LoVo (cell line): ENCODE measurements around the gene FUBP3.

ENCODE experiments used
- DNase-seq: peaks from one replicate; pipeline ENCODE4 v3.0.0-alpha.2; 2016; ENCODE audit warnings: low spot score

FUBP3 gene

DNA sequence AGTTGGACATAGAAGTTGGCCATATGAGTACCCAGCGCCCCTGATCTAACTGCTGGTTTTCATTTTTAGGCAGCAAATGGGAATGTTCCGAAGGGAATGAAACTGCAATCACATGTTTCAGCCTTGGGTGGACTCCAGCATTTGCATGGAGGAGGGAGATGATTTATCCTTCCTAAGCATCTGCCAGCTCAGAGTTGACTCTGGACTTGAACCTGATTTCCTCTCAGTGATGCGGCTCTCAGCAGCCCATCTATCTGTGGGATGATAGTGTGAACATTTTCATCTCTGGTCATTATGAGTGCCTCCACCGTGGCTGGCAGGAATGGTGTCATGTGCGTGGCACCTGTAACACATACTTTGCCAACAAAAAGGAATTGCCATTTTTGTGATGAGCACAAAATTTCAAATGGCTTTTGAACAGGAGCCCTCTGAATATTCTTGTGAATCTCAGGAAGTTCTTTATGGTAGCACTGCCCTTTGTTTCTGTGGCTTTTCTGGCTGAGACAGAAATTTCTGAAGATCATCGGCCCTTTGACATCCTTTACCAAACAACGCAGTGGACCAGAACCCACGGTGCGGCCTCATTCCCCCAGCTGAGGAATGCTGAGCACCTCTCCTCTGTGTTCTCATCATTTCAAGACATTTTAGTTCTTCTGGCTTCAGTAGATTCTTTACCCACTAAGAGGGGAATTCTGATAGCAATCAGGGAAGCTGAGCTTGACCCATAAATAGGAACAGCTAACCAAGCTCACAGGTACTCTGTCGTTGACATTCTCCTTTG, 28.5 kb downstream of the FUBP3 start:
- no peak for DNase-seq

DNA sequence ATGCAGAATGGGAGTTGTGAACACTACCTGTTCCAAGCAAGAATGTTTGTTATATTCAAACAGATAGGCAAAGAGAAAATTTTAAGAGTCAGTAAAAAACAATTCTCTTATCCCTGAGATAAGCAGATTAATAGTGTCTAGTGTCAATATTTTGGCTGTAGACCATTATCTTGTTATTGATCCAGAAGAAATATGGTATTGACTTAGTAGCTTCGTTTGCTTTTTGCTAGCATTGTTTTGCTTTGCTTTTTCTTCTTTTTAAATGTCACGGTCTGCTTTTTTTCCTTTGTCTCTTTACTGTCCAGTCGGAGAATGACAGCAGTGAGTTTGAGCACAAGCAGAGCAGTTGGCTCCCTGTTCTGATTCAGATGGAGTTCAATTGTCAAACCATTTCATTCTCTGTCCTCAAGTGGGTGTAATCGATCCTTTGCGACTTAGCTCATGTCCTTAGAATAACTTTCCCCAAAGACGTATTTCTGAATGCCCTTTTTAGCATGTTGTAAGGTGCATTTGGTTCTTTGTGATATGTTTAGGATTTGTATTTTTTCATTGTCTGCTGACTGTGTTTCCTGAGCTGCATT, 29.3 kb downstream of the FUBP3 start:
- no peak for DNase-seq

DNA sequence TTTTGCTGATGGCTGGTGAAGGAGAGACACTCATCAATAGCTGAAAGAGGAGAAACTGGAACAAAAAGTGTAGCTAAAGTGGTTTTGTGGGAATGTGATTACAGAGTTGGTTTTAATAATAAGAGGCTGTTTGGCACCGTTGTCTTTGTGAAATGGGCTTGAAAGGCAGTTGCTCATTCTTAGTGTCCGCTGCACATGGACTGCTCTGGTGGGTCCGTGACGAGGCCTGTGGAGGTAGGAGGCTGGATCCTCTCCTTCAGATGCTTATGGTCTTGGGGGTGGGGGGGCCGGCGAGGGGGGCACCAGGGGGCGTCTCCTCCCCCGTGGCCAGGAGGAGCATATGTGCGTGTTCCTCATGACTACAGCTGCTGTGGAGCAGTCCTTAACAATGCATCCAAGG, 29.8 kb downstream of the FUBP3 start:
- no peak for DNase-seq

- no peak for DNase-seq
Measured at GRCh38 chr9:130610862-130611707, 31.7 kb downstream of the FUBP3 start.

- DNase-seq: no peak
Measured at GRCh38 chr9:130616451-130616850, 37.1 kb downstream of the FUBP3 start.

- DNase-seq: no peak
Measured at GRCh38 chr9:130623466-130623865, 44.1 kb downstream of the FUBP3 start.

GRCh38 chr9:130624154-130624553, 44.8 kb downstream of the FUBP3 start:
- DNase-seq: no peak

- DNase-seq: no peak
Measured at GRCh38 chr9:130626249-130626996, 47.0 kb downstream of the FUBP3 start.

DNA sequence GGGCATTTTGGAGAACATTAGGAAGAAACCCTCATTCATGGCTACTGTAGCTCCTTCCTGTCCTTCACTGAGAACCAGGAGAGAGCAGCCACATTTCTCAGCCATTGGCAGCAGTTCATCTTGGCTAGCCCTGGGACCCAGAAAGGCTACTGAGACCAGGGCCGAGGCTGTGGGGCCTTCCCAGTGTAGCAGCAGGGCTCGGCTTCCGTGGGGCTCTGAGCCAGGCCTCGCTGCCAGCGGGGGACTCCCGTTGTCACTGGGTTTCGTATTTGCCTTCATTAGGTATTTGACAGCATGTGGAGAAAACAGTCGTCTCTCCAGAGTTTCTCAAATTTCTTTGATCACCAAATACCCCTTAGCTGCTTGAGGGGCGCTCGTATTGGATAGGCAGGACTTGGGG, 47.7 kb downstream of the FUBP3 start:
- no peak for DNase-seq

DNA sequence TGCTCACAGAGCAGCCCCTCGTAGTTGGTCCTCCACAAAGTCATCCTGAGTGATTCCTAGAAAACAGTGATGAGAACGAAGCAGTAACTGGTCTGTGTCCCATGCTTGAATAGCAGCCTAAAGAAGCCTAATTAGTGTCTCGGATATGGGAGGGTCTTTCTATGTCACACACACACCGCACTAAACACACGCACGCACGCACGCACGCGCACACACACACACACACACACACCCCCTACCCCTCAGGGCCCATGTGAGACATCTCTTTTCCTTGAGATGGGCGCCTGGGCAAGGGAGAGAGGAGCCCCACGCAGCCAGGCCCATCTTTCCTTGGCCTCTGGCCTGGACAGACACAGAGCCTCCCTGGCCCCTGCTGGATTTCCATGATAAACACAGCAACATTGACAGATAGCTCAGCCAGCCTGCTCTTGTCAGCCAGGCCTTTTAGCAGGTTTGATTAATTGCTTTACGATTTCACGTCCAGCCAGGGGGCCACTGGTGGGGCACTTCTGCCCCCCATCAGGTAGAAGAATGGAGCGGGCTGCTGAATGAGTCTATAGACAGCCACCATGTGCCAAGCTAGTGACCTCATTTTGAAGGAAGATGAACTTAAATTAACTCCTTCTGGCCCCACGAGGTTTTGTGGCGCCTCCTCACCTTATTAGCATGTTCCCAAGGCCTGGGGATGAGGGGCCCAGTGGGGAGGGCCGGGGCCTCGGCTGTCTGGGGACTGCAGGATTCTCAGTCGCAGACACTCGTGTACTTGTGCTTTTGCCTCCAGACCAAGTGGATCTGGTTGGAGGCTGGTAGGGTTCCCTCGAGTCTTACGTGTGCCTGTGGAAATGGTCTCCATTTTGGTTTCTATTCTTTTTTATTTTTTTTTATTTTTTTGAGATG, 48.8 kb downstream of the FUBP3 start:
- DNase-seq: no peak

GRCh38 chr9:130629443-130630070, 50.2 kb downstream of the FUBP3 start:
- DNase-seq: no peak

DNA sequence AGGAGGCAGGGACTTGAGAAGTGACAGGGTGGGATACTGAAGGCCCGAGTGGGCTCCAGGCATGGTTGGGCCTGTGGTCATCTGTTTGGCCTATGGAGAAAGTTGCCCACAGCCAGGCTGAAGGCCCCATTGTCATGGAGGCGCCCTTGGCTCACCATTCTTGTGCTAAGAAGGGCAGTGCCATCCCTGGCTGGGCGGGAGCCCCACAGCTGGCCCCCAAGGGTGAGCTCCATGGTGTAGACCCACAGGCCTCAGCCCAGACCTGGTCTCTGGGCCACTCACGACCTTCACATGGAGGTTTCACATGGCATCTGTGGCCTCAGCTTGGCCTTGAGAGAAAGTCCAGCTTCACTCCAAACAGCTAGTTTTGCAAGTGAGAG, 50.7 kb downstream of the FUBP3 start:
- no peak for DNase-seq

DNA sequence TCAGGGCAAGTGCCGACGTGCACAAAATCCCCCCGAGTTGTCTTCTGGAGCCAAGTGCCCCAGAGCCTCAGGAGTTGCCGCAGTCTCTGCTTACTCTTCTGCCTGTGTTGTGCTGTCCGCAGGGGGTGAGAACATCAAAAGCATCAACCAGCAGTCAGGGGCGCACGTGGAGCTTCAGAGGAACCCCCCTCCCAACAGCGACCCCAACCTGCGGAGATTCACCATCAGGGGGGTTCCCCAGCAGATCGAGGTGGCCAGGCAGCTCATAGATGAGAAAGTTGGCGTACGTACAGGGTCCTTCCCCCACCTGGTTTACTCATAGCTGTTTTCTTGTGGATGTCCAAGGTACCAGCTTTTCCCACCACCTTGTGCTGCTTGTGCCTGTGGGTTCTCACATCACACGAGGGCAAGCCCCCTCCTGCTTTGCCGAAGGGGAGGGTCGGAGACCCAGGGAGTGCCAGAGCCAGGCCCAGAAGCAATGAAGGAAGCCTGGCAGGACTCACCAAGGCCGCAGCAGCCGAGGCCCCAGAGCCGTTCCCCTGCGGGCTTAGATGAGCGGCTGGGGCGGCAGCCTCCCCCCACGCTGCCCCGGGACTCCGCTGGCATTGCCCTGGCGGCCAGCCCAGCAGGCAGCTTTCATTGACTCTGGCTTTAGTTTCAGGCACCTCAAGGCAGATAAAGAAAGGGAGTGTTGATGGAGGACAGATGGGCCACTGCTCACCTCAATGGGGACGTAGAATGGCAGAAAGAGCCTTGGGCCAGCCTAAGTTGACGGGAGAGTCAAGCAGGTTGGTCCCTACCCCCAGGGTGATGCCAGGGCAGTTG, 51.3 kb downstream of the FUBP3 start:
- no peak for DNase-seq

DNA sequence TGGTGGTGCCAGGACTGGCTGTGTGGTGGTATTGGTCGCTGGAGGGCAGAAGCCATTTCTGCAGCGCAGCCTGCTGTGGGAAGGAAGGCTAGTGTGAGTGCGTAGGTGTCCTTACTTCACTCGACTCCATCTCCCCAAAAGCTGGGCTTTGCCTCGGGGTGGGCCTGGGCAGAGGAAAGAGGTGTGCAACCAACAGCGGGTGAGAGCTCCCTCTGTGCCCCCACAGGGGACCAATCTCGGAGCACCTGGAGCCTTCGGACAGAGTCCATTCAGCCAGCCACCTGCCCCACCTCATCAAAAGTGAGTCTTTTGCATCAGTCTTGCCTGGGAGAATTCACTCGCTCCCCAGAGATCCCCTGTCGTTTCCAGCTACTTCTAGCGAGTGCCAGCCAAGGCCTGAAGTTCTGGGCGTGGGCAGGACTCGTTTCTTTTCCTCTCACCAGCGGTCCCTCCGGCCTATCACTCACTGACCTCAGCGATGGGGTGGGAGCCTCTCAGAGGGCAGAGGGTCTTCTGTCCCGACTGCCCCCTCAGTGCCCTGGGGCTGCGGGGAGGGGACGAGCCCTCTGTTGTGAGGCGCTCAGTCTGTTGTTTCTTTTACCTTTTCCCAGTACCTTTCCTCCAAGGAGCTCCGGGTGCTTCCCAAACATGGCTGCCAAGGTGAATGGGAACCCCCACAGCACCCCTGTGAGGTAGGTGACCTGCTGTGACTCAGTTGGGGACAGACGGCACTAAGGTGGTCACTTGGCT, 52.1 kb downstream of the FUBP3 start:
- no peak for DNase-seq

GRCh38 chr9:130632081-130632710, 52.8 kb downstream of the FUBP3 start:
- DNase-seq: no peak

- DNase-seq: no peak
Measured at GRCh38 chr9:130632841-130633240, 53.5 kb downstream of the FUBP3 start.

DNA sequence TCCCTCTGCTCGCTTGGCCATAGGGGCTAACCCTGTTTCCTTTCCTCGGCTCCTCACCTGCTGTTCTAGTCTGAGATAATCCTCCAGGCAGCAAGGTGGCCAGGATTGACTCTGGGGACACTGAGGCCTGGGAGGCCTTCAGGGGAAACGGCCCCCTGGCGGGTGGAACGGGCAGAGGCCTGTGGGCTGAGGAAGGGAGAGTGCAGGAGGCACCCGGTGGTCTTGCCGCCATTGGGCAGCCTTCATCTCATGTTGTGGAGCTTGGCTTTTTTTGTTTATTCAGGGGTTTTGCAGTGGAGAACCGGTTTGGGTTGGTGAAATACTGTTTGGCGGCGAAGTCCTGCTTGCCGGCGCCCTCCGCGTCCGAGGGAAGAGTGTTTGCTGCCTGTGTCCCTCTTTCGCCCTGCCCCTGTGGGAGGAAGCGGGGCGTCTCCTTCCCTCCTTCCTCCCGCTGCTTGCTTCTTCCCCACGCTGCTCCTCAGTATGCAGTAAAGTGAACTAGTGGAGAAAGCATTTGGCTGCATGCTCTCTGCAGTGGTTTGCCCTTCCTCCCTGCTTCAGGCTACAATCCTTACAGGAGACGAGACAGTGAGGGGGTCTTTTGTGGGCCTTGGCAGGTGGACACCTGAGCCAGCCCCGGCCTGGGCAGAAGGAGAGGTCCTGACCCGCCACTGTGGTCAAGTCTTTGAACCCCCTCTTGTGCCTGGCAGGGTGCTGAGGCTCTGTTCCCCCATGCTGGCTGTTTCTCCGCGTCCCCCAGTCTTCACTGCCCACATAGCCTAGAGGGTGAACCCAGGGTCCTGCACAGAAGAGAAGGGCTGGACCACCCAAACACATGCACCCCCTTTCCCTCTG, 54.2 kb downstream of the FUBP3 start:
- no peak for DNase-seq
